Epidermal melanocyte (primary cell): ENCODE measurements around the gene TIGAR.
A peak's percentile ranks its signal among the peaks of the same experiment; 100 is the strongest.

Experiments used
- DNase-seq: peaks from one replicate; pipeline ENCODE4 v3.0.0; 2011; ENCODE audit warnings: low spot score; ENCODE audit not compliant: insufficient read length

Gene TIGAR, protein sequence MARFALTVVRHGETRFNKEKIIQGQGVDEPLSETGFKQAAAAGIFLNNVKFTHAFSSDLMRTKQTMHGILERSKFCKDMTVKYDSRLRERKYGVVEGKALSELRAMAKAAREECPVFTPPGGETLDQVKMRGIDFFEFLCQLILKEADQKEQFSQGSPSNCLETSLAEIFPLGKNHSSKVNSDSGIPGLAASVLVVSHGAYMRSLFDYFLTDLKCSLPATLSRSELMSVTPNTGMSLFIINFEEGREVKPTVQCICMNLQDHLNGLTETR

DNA sequence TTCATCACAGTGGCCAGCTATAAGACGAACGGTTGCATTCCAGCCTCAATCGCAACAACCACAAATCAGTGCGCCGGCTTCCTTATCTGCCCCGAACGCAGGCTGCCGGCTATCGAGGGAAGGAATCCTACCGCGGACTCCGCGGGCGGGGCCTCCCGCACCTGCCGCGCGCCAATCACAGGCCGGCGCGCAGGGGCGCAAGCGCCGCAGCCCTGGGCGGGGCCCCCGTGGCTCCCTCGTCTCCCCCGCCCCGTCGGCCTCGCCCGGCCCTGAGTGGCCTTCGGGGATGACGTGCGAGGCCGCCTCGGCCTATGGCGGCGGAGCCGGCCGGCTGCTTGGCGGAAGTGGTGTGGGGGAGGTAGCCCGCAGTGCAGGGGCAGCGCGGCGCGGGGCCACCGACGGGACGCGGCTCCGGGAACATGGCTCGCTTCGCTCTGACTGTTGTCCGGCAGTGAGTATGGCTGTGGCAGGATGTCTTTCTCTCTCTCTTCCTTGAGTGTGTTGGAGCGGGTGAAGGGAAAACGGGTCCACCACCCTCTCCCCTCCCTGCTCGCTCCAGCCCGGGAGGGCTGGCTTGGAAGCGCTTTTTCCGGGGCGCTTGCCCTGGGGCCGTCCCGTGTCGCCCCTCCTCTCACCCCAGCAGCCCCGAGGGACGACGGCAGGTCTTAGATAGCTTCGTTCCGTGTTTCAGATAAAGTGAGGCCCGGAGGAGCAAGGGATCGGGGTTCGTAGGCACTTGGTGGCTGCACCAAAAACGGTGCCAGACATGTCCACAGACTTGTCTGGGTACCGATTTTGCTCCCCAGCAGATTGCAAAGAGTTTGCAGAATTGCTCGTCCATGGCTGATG, at the start of gene TIGAR:
TIGAR (plus strand) TSS at position 361 of the 849 bp plus-strand sequence; CDS start at position 420, 59 bp downstream.
- peak; percentile 95 for DNase-seq

DNA sequence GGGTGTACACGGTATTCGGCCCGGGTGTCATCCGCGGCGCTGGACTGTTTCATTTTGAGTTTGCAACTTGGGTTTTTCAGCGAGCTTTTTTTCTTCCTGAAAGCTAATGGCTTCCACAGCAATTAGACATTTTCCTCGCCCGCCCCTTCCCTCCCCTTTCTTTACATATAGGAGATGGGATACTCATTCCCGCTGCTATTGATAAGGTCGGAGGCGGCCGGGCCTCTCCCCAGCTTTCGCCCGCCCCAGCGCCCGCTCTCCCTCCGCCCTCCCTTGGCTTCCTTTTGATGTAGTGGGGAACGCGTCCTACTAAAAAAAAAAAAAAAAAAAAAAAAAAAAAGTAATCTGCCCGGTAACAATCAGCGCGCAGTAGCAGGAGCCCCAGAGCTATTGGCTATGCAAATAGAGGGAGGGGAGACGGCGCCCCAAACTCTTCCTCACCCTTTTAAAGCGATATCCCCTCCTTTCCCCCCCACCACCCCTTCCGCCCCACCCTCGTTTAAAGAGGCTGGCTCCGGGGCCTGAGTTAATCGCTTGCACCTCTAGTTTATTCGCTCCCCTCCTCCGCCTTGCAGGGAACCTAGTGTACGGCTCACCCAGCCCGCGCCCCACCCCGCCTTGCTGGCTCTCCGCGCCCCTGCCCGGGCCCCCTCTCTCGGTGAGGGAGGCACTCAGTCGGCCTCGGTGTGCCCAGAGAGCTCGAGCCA, 49.1 kb upstream of the TIGAR start:
- no peak for DNase-seq

DNA sequence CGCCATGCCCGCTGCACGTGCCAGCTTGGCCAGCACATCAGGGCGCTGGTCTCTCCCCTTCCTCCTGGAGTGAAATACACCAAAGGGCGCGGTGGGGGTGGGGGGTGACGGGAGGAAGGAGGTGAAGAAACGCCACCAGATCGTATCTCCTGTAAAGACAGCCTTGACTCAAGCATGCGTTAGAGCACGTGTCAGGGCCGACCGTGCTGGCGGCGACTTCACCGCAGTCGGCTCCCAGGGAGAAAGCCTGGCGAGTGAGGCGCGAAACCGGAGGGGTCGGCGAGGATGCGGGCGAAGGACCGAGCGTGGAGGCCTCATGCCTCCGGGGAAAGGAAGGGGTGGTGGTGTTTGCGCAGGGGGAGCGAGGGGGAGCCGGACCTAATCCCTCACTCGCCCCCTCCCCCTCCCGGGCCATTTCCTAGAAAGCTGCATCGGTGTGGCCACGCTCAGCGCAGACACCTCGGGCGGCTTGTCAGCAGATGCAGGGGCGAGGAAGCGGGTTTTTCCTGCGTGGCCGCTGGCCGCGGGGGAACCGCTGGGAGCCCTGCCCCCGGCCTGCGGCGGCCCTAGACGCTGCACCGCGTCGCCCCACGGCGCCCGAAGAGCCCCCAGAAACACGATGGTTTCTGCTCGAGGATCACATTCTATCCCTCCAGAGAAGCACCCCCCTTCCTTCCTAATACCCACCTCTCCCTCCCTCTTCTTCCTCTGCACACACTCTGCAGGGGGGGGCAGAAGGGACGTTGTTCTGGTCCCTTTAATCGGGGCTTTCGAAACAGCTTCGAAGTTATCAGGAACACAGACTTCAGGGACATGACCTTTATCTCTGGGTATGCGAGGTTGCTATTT, 48.4 kb upstream of the TIGAR start:
- no peak for DNase-seq

DNA sequence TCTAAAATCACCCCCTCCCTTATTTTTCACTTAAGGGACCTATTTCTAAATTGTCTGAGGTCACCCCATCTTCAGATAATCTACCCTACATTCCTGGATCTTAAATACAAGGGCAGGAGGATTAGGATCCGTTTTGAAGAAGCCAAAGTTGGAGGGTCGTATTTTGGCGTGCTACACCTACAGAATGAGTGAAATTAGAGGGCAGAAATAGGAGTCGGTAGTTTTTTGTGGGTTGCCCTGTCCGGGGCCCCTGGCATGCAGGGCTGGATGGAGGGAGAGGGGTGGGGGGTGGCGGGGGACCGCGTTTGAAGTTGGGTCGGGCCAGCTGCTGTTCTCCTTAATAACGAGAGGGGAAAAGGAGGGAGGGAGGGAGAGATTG, 47.8 kb upstream of the TIGAR start:
- DNase-seq: no peak

DNA sequence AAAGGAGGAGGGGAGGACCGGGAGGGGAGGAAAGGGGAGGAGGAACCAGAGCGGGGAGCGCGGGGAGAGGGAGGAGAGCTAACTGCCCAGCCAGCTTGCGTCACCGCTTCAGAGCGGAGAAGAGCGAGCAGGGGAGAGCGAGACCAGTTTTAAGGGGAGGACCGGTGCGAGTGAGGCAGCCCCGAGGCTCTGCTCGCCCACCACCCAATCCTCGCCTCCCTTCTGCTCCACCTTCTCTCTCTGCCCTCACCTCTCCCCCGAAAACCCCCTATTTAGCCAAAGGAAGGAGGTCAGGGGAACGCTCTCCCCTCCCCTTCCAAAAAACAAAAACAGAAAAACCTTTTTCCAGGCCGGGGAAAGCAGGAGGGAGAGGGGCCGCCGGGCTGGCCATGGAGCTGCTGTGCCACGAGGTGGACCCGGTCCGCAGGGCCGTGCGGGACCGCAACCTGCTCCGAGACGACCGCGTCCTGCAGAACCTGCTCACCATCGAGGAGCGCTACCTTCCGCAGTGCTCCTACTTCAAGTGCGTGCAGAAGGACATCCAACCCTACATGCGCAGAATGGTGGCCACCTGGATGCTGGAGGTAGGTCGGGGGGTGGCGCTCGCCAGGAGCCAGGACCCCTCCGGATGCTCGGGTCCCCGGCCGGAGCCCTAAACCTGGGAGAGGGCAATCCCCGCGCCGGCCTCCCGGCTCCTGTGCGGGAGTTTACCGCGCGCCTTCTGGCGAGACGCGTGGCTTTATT, 47.2 kb upstream of the TIGAR start, which contains the start of gene CCND2:
CCND2 (plus strand) TSS at position 111 of the 744 bp plus-strand sequence; CDS start at position 390, 279 bp downstream.
- peak; percentile 62 for DNase-seq

DNA sequence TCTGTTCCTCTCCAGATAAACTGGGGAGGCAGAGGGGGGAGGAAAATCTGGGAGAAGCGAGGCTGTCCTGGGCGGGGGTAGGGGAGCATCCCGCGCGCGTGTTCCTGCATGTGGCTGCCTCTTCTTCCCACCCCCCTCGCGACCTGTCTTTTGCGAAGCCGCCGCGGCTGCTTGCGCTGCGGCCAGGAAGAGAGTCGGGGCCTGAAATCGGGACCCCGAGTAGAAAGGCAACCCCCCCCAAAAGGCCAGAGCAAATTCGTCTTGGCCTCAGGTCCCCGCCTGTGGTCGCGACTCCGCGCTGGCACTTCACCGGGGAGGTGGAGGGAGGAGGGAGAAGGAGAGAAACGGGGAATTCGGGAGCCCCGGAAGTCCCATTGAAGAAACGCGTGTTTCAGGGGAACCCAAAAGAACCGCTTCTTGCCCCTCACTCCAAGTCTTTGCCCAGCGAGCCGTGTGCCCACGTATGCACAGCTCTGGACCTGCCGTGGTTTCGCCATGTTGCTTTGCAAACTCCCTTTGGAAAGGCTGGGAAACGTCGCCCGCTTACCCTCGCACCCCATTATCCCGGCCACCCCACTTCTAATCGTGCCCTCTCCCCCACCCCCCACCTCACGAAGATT, 46.5 kb upstream of the TIGAR start:
- DNase-seq: no peak

DNA sequence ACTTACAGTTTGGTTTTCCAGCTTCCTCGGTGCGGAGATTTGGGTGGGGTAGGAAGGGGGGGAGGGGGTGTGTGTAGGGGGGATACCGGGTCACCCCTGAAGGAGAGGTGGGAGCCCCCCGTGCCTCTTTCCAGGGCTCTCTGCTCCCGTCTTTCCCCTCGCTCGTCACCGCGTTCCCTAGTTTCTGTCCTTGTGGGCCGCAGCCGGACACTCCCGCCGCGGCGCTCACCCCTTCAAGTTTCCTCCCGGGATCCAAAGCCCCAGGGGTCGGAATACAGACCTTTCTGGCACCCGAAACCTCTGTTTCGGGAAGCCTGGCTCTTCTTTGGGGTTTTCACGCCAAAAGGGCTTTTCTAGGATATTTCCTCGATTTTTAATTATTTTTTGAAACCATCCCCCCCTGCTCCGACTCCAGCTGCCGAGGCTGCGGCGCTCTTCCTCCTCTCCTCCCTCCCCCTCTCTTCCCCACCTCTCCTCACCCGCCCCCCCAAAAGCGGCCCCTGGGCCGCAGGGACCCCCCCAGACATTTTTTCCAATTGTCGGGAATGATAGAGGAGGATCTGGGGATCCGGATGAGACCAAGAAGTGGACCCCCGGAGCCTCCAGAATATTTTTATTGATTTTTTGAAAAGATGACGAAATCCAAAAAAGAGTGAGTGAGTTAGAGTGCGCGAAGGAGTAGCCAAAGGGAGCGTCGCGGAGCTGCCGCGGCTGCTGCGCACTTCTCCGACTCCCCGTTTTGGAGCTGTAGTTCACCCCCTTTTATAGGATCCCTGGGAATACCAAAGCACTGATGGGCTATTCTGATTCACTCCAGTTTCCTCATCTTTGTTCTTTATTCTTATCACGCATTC, 45.8 kb upstream of the TIGAR start:
- no peak for DNase-seq

DNA sequence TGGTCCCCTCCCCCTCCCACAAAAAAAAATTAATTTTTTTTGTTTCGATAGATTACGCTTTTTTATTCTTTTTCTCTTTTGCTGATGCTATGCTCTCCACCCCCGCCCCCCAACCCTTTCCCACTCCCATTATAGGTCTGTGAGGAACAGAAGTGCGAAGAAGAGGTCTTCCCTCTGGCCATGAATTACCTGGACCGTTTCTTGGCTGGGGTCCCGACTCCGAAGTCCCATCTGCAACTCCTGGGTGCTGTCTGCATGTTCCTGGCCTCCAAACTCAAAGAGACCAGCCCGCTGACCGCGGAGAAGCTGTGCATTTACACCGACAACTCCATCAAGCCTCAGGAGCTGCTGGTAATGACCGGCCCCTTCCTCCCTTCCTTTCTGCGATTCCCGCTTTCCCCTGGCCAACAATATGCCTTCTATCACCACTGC, 45.1 kb upstream of the TIGAR start:
- DNase-seq: no peak

DNA sequence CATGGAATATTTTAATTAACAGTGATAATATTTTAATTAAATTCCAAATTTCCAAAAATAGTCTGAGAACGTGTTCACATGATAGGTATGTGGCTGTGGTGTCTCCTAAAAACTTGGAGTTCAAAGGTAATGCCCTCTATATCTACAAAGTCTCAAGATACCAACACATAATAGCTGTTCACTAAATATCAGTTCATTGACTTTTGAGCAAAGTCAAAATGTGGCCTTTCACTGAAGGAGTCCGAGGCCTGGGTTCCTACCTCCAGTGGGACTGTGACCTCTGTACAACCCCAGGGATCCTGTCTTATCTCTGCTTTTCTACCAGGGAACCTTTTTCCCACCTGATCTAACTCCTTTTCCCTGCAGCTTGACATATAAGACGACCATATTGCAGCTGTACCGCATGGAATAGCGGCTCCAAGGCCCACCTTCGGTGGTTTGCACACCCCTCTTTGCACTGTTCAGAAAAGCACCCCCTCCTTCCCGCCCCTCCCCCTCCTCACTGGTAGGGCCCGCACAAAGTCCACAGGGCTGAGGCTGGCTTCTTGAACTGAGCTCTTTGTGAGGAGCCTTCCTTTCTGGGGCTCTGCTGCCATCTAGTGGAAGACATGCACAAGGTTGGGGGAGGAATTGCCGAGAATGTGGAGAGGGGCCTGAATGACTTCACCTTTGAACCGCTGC, 44.3 kb upstream of the TIGAR start:
- DNase-seq: peak; percentile 88

DNA sequence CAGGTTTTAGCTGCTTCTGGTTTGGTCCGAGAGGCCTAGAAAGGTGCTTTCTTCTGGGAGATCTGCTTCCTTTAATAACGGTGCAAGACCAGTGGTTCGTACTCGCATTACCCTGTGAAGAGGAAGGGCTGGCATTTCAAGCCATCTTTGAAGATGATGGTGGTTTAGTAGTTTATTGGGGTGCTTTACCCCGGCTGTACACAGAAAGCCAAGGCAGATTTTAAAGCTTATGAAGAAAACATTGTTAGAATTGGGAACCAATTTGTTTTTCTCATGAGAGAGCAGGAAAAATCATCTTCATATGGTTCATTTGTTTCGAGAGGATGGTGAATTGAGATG, 43.8 kb upstream of the TIGAR start:
- DNase-seq: no peak

DNA sequence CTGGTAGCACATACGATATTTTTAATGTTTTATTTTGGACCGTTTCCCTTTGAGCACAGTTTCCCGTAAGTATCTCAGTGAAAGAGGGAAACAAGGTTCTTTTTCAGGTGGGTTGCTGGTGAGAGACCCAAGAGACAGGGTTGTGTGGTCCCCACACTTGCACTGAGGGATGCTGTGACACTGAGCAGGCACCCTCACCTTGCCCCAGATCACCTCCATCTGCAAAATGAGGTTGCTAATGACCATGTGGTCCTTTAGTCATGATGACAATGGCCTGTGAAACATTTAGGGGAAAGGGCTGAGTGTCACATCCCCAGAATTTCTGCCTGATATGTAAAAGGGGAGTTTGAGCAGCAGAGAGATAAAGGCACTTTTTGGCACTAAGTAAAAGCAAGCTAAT, 43.2 kb upstream of the TIGAR start:
- no peak for DNase-seq

DNA sequence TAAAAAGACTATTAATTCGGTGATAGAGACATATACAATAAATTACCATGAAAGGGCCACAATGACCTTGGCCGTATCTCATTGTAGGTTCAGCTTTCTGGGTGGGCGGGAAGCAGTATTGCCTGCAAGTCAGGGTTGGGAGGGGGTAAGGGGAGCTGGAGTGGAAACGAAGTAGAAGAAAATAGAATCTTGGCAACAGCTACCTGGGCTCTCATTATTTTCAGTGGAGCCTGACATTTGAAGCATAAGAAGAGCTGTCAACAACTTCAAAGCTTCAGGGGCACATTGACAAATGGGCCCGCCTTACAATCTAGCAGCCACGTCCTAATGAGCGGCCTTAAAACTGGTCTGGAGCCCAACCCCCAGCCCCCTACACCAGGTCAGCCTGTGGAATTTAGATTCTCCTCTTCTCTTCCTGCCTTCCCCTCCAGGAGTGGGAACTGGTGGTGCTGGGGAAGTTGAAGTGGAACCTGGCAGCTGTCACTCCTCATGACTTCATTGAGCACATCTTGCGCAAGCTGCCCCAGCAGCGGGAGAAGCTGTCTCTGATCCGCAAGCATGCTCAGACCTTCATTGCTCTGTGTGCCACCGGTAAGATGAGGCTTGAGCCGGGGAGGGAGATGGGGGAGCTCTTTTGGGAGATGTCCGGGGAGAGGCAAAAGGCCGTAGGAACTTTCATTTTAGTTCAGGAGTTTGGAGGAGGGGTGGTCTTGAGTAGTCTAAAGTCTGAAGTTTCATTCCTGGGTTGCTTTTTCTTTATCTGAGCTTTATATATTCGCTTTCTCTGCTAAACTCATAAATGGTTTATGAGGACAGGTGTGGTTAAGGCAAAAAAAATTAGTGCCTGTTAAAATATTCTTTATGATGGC, 42.5 kb upstream of the TIGAR start:
- no peak for DNase-seq

DNA sequence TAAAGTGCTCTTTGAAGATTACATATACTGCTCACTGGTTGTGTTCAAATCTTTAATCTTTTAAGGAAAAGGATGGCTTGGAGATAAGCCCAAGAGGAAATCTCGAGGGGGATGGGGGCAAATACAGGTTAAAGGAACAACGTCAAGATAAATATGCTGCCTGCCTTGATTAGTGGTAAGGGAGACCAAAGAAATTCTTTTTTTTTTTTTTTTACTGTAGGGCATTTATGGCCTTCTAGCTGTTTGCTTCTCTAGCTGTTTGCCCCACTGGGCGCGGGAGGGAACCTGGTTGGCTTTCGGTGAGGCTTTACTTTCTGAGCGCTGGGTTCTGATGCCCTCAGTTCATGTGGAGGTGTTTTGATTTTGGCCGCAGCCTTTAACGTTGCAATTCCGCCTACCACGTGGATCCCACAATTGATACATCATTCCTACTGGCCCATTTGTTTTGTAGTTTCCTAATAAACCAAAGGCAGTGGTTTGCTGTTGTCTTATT, 41.8 kb upstream of the TIGAR start:
- no peak for DNase-seq

DNA sequence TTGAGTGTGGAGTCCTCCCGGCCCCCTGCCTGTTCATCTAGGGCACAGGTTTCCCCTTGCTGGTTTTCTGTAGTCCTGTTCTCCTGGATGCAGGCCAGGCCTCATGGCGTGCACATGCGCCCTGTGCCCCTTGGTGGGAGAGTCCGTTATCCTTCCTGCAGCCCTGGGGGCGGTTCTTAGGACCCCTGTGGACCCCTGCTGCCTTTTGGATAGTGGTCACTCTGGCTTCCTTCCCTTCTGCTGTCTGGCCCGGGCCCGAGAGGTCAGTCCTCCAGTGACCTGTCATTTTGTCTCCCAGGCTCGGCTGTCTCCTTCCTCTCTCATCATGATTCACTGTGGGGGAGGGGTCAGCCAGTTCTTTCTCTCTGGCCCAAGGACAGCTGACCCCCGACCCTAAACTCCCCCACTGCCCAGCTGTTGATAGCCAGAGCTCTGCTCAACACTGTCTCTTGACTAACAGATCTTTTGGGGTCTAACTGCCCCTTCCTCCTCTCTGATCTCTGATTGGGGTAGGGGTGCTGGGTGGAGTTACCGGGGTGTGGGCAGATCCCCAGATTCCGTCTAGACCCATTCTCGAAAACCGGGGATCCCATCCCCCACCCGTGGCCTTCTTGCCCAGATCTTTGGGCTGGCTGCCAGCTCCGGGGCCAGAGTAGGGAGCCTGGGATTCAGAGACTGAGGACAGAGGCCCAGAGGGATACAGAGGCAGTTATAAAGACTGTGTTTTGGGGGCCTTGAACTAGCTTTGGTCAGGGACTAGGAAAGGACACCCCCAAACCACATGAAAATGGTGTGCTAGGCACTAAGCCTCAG, 40.5 kb upstream of the TIGAR start:
- no peak for DNase-seq

DNA sequence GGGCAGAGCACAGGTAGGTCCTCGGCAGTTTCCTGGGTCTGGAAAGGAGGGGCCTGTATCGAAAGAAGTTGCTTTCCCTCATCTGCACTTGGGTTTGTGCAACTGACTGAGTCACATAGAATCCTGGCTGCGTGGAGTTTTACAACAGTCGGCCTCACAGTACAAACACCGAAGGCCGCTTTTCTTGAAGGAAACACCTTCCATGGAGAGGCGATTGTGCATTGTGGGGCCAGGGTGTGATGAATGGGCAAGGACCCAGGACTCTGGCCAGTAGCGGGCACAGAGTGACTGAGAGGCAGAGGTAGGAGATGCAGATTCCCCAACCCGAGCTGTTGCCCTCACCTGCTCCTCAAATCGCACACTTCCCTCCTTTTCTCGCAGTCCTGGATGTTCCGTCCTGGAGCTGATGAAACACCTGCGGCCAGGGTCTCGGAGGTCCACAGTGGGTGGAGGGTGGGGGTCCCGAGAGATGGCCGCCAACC, 39.8 kb upstream of the TIGAR start:
- DNase-seq: no peak

DNA sequence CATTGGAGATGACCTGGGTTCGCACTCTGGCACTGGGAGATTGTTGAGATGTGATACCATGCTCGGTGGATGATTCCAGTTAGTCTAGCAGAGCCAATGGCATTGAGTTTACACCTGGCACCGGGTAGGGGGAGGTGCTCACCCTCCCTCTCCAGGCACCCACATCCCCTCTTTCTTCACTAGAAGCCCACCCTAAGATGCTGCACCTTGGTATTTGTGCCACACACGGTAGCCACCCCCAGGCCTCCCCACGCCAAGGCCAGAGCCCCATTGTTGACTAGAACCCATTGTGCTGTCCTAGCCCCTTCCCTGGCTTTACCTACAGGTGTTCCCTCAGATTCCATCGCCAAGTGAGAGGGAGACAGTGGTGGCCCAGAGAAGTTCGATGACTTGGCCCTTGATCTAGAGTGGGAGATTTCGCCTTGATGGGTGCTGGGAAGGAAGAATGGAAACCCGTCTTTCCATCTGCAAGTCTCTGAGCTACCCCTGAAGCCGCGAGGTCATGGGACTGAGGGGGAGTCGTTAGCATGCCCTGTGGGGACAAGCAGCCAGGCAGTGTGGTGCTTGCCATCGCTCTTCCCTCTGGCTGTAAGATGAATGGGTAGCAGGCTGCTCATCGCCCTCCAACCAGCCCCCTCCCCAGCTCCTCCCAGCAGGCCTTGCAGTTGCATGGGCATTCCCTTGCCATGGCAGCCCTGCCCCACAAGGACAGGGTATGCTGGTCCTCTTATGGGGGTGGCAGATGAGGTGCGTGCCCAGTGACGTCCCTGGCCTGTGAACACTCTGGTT, 38.7 kb upstream of the TIGAR start:
- DNase-seq: no peak
